Kidney epithelial cell (primary cell): Measurements from ENCODE around the gene GP1BB. TPM values are rescaled to one million over a fixed set of nuclear protein-coding genes. Genes with fewer than 3 reads are reported as not detected.

ENCODE experiments used
- DNase-seq: peaks from one replicate; pipeline ENCODE4 v3.0.0-alpha.2; 2010; ENCODE audit warnings: low read depth
- H3K27me3 ChIP-seq: 2 replicates; pipeline ENCODE4 v1.6.0; 2011; ENCODE audit warnings: low read length; ENCODE audit not compliant: control insufficient read depth, insufficient read depth
- H3K36me3 ChIP-seq: 2 replicates; pipeline ENCODE4 v1.5.1; 2011; ENCODE audit warnings: low read length; ENCODE audit not compliant: control insufficient read depth, insufficient read depth
- H3K4me3 ChIP-seq: 2 replicates; pipeline ENCODE4 v1.5.1; 2011; ENCODE audit warnings: low read depth, mild to moderate bottlenecking, control low read depth, low read length
- total RNA-seq: library from RNA; depleted of rRNA; stranded (reverse); fragments of >200 nt; gene quantifications from 2 replicates; pipeline ENCODE4 v1.2.3, GENCODE V29; 2015
- TF ChIP-seq, protein P1 (sequence below): IDR thresholded peaks from 2 replicates; pipeline ENCODE4 v1.5.1; 2011; ENCODE audit warnings: mild to moderate bottlenecking, moderate library complexity, low read length, control low read depth, inconsistent platforms; ENCODE audit not compliant: insufficient read depth, poor library complexity, severe bottlenecking

GP1BB gene
- total RNA-seq, 1 donor from 2014 or later, result 0.50 TPM

DNA sequence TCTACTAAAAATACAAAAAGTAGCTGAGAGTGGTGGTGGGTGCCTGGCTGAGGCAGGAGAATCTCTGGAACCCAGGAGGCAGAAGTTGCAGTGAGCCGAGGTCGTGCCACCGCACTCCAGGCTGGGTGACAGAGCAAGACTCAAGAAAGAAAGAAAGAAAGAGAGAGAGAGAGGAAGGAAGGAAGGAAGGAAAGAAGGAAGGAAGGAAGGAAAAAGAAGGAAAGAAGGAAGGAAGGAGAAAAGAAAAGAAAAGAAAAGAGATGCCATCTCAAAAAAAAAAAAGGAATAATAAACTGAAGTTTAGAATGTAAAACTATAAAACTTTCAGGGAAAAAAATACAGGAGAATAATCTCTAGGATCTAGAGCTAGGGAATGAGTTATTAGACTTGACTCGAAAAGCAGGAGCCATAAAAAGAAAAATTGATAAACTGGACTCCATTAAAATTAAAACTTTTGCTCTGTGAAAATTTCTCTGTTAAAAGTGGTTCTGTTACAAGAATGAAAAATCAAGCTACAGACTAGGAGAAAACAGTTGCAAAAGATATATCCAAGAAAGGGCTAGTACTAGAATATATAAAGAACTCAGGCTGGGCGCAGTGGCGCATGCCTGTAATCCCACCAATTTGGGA is 22.4 kb upstream of the GP1BB start:
- DNase-seq, result no peak
- Histone ChIP-seq H3K4me3 (no peak overlapping the region), H3K36me3 (no peaks in the 10 kb centered on the region), H3K27me3 (peaks cover 6% of the 10 kb centered on the region)
- TF ChIP-seq, protein P1, sequence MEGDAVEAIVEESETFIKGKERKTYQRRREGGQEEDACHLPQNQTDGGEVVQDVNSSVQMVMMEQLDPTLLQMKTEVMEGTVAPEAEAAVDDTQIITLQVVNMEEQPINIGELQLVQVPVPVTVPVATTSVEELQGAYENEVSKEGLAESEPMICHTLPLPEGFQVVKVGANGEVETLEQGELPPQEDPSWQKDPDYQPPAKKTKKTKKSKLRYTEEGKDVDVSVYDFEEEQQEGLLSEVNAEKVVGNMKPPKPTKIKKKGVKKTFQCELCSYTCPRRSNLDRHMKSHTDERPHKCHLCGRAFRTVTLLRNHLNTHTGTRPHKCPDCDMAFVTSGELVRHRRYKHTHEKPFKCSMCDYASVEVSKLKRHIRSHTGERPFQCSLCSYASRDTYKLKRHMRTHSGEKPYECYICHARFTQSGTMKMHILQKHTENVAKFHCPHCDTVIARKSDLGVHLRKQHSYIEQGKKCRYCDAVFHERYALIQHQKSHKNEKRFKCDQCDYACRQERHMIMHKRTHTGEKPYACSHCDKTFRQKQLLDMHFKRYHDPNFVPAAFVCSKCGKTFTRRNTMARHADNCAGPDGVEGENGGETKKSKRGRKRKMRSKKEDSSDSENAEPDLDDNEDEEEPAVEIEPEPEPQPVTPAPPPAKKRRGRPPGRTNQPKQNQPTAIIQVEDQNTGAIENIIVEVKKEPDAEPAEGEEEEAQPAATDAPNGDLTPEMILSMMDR, result no peak

- Histone ChIP-seq H3K27me3 (peaks cover 6% of the 10 kb centered on the region), H3K36me3 (no peaks in the 10 kb centered on the region), H3K4me3 (no peak overlapping the region)
- TF ChIP-seq, protein P1, result no peak
- no peak for DNase-seq
Observed at GRCh38 chr22:19701420-19702145, 21.8 kb upstream of the GP1BB start.

- DNase-seq, result no peak
- Histone ChIP-seq H3K27me3 (peaks cover 12% of the 10 kb centered on the region), H3K36me3 (no peaks in the 10 kb centered on the region), H3K4me3 (no peak overlapping the region)
- TF ChIP-seq, protein P1, result no peak
Observed at GRCh38 chr22:19703869-19704268, 19.5 kb upstream of the GP1BB start.

- no peak overlapping the region for H3K4me3 ChIP-seq
- DNase-seq, result no peak
Observed at GRCh38 chr22:19704355-19705015, 18.9 kb upstream of the GP1BB start.

DNA sequence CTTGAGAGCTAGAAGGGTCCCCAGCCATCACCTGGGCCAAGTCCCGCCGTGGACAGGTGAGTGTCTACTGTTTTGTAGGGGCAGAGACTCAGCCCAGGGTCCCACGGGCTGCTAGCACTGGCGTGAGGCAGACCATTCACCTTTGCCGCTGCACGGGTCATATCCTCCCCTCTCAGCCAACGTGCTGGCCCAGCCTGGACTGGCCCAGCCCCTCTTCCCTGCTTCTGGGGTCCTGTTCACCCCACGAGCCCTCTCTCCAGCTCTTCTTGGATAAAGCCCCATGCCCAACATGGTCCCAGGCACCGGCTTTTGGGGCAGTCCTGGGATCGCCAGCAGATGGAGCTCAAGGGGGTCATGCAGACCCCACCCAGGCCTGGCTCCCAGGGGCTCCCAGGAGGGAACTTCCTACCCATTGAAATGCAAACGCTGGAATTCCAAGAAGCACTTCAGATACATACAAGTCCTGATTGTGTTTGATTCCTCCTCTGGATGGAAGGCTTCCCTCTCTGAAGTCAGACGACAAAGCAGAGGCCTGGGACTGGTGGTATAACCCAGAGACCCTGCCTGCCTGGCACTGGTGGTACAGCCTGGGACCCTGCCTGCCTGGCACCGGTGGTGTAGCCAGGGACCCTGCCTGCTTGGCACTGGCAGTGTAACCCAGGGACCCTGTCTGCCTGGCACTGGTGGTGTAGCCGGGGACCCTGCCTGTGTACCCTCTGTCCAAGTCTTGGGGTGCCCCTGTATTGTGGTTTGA is 18.0 kb upstream of the GP1BB start:
- no peak for DNase-seq
- TF ChIP-seq, protein P1, result no peak
- H3K27me3 ChIP-seq, result peaks cover 20% of the 10 kb centered on the region
- H3K36me3 ChIP-seq, result no peaks in the 10 kb centered on the region
- H3K4me3 ChIP-seq, result no peak overlapping the region

More at GRCh38 chr22:19704355-19705015, 18.9 kb upstream of the GP1BB start:
- TF ChIP-seq, protein P1, result no peak
- H3K36me3 ChIP-seq, result no peaks in the 10 kb centered on the region
- H3K27me3 ChIP-seq, result peaks cover 17% of the 10 kb centered on the region
